Cardiac muscle cell (in vitro differentiated cells and primary cell): ENCODE data around the gene ABCA7. TPM values are rescaled to one million over a fixed set of nuclear protein-coding genes. Genes with fewer than 3 reads are reported as not detected.

Source experiments
- DNase-seq, 2 donors: peaks; one replicate each; pipeline versions ENCODE4 v3.0.0 to v3.0.0-alpha.2; 2010 to 2017; ENCODE audit warnings: low read depth in 1 of 2, low spot score in 1 of 2
- H3K27ac ChIP-seq: fragments of 200-600 bp; sonication (generic); 2 replicates; pipeline ENCODE4 v1.5.1; 2016
- H3K27me3 ChIP-seq: fragments of 200-600 bp; sonication (generic); 2 replicates; pipeline ENCODE4 v1.6.0; 2016; ENCODE audit warnings: control low read depth
- H3K36me3 ChIP-seq: fragments of 200-600 bp; sonication (generic); 2 replicates; pipeline ENCODE4 v1.5.1; 2016; ENCODE audit warnings: control low read depth
- H3K4me1 ChIP-seq: fragments of 200-600 bp; sonication (generic); 2 replicates; pipeline ENCODE4 v1.8.1; 2017; ENCODE audit warnings: low read depth, mild to moderate bottlenecking, mixed run types
- H3K4me3 ChIP-seq: fragments of 200-600 bp; sonication (generic); 2 replicates; pipeline ENCODE4 v1.5.1; 2016; ENCODE audit warnings: mild to moderate bottlenecking
- H3K9me3 ChIP-seq: fragments of 200-600 bp; sonication (generic); 2 replicates; pipeline ENCODE4 v1.5.1; 2017; ENCODE audit warnings: low read depth, mild to moderate bottlenecking, control low read depth
- polyA plus RNA-seq: library from polyadenylated mRNA; unstranded; fragments of >200 nt; fragmentation: Nextera tagmentation; extraction: Ambion mirVana; gene quantifications from 2 replicates; pipeline ENCODE4 v1.2.1, GENCODE V29; 2016
- total RNA-seq: library from RNA; depleted of rRNA; stranded (reverse); fragments of >200 nt; gene quantifications from 2 replicates; pipeline ENCODE4 v1.2.3, GENCODE V29; 2016
- TF ChIP-seq, protein P1 (sequence below): IDR thresholded peaks from 2 replicates; pipeline ENCODE4 v1.5.1; 2012; ENCODE audit warnings: low read depth, mild to moderate bottlenecking, low read length

Gene ABCA7
- total and polyA plus RNA-seq, 2 experiments from 2014 or later = 44.0 to 60.4 TPM

DNA sequence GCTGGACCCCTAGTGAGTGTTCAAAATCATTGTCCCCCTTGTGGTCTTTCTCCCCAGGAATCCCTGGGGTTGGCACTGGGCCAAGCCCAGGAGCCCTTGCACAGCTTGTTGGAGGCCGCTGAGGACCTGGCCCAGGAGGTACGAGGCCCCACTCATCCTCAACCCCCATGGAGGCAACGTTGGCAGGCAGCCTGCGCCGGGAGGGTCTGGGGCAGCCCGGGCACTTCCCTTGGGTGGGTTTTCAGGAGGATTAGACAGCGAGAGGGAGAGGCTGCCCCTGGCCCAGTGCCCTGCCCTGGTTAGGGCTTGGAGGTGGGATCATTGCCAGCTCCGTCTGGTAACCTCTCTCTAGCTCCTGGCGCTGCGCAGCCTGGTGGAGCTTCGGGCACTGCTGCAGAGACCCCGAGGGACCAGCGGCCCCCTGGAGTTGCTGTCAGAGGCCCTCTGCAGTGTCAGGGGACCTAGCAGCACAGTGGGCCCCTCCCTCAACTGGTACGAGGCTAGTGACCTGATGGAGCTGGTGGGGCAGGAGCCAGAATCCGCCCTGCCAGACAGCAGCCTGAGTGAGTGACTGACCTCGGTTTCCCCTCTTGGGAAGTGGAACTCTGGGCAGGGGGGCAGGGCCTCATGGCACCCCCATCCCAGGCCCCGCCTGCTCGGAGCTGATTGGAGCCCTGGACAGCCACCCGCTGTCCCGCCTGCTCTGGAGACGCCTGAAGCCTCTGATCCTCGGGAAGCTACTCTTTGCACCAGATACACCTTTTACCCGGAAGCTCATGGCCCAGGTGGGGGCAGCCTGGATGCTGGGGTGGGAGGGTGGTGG is 3.0 kb downstream of the ABCA7 start:
- DNase-seq = no peak
- H3K27me3 ChIP-seq = no peaks in the 10 kb centered on the region
- no peak overlapping the region for H3K4me3 ChIP-seq
- H3K4me1 ChIP-seq = peaks cover 8% of the 10 kb centered on the region
- H3K36me3 ChIP-seq = no peaks in the 10 kb centered on the region
- TF ChIP-seq, protein P1, sequence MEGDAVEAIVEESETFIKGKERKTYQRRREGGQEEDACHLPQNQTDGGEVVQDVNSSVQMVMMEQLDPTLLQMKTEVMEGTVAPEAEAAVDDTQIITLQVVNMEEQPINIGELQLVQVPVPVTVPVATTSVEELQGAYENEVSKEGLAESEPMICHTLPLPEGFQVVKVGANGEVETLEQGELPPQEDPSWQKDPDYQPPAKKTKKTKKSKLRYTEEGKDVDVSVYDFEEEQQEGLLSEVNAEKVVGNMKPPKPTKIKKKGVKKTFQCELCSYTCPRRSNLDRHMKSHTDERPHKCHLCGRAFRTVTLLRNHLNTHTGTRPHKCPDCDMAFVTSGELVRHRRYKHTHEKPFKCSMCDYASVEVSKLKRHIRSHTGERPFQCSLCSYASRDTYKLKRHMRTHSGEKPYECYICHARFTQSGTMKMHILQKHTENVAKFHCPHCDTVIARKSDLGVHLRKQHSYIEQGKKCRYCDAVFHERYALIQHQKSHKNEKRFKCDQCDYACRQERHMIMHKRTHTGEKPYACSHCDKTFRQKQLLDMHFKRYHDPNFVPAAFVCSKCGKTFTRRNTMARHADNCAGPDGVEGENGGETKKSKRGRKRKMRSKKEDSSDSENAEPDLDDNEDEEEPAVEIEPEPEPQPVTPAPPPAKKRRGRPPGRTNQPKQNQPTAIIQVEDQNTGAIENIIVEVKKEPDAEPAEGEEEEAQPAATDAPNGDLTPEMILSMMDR = no peak
- no peaks in the 10 kb centered on the region for H3K9me3 ChIP-seq
- H3K27ac ChIP-seq = no peak overlapping the region

DNA sequence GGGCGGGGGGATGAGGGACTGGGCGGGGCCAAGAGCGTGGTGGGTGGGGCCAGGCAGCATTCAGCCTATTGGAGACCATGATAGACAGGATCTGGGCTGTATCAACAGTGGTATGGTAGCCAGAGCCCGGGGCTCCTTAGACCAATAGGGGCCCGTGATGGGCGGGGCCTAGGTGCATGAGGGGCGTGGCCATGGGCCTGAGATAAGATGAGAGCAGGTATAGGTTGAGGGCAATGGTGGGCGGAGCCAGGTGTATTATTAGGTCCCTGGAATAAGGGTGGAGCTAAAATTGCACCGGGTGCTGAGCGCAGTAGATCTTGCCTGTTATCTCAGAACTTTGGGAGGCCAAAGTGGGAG is 5.3 kb downstream of the ABCA7 start:
- no peaks in the 10 kb centered on the region for H3K36me3 ChIP-seq
- DNase-seq = no peak
- no peak overlapping the region for H3K27ac ChIP-seq
- no peaks in the 10 kb centered on the region for H3K27me3 ChIP-seq
- TF ChIP-seq, protein P1 = no peak
- H3K4me3 ChIP-seq = no peak overlapping the region
- H3K4me1 ChIP-seq = peaks cover 4% of the 10 kb centered on the region
- no peaks in the 10 kb centered on the region for H3K9me3 ChIP-seq

DNA sequence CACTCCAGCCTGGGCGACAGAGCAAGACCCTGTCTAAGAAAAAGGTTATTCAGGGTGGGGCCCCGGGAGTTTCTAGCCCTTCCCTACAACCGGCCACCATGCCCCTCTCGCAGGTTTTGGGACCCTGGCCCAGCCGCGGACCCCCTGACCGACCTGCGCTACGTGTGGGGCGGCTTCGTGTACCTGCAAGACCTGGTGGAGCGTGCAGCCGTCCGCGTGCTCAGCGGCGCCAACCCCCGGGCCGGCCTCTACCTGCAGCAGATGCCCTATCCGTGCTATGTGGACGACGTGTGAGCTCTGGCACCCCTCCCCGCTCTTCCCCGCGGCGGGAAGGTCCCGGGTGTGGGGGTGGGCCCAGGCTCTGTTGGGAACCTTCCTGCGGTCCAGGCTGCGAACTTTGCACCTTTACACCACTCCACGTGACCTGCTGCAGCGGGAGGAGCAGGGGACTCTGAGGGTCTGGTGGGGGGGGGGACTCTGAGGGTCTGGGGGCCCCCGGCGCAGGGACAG is 6.3 kb downstream of the ABCA7 start:
- Histone ChIP-seq H3K4me1 (peaks cover 2% of the 10 kb centered on the region), H3K36me3 (no peaks in the 10 kb centered on the region), H3K4me3 (no peak overlapping the region), H3K27ac (no peak overlapping the region), H3K9me3 (no peaks in the 10 kb centered on the region), H3K27me3 (no peaks in the 10 kb centered on the region)
- TF ChIP-seq, protein P1 = no peak
- DNase-seq = no peak

DNA sequence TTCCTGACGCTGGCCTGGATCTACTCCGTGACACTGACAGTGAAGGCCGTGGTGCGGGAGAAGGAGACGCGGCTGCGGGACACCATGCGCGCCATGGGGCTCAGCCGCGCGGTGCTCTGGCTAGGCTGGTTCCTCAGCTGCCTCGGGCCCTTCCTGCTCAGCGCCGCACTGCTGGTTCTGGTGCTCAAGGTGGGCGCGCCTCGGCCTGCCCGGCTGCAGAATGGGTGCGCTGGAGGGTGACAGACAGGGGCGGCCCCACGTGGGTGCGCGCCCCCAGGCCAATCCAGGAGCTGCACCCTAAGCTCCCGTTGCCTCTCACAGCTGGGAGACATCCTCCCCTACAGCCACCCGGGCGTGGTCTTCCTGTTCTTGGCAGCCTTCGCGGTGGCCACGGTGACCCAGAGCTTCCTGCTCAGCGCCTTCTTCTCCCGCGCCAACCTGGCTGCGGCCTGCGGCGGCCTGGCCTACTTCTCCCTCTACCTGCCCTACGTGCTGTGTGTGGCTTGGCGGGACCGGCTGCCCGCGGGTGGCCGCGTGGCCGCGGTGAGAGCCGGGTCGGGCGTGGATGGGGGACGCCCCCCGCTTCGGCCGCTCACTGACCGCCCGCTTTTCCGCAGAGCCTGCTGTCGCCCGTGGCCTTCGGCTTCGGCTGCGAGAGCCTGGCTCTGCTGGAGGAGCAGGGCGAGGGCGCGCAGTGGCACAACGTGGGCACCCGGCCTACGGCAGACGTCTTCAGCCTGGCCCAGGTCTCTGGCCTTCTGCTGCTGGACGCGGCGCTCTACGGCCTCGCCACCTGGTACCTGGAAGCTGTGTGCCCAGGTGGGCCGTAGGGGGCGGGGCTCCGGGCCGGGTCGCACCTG is 7.2 kb downstream of the ABCA7 start:
- Histone ChIP-seq H3K9me3 (no peaks in the 10 kb centered on the region), H3K27ac (no peak overlapping the region), H3K27me3 (no peaks in the 10 kb centered on the region), H3K4me3 (no peak overlapping the region), H3K4me1 (no peaks in the 10 kb centered on the region), H3K36me3 (no peaks in the 10 kb centered on the region)
- TF ChIP-seq, protein P1 = no peak
- no peak for DNase-seq

DNA sequence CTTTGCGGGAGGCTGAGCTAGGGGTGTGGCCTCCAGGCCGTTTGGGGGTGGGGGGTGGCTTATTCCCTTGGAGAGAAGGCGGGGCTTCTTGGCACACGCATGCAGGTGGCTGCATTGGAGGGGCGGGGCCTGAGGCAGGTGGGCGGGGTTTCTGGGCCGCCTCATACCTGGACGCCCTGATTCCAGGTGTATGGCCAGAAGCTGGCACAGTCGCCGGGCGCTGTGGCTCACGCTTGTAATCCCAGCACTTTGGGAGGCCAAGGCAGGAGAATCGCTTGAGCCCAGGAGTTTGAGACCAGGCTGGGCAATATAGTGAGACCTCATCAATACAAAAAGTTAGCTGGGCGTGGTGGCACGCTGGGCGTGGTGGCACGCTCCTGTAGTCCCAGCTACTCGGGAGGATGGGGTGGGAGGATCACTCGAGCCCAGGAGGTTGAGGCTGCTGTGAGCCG is 7.8 kb downstream of the ABCA7 start:
- Histone ChIP-seq H3K27ac (no peak overlapping the region), H3K4me3 (no peak overlapping the region), H3K36me3 (no peaks in the 10 kb centered on the region), H3K9me3 (no peaks in the 10 kb centered on the region), H3K4me1 (no peaks in the 10 kb centered on the region), H3K27me3 (no peaks in the 10 kb centered on the region)
- TF ChIP-seq, protein P1 = no peak
- DNase-seq = no peak
